ENCODE measurements around the gene ARPP21.

- TF ChIP-seq, protein P1, sequence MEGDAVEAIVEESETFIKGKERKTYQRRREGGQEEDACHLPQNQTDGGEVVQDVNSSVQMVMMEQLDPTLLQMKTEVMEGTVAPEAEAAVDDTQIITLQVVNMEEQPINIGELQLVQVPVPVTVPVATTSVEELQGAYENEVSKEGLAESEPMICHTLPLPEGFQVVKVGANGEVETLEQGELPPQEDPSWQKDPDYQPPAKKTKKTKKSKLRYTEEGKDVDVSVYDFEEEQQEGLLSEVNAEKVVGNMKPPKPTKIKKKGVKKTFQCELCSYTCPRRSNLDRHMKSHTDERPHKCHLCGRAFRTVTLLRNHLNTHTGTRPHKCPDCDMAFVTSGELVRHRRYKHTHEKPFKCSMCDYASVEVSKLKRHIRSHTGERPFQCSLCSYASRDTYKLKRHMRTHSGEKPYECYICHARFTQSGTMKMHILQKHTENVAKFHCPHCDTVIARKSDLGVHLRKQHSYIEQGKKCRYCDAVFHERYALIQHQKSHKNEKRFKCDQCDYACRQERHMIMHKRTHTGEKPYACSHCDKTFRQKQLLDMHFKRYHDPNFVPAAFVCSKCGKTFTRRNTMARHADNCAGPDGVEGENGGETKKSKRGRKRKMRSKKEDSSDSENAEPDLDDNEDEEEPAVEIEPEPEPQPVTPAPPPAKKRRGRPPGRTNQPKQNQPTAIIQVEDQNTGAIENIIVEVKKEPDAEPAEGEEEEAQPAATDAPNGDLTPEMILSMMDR (IDR thresholded peaks at IDR 0.05) = no peak
- no peak for TF ChIP-seq POLR2A (IDR thresholded peaks at IDR 0.05; ENCODE audit: low read depth)
- TF ChIP-seq POLR2AphosphoS5 (IDR thresholded peaks at IDR 0.05) = no peak
Observed at GRCh38 chr3:35721628-35722027, 82.3 kb downstream of the ARPP21 start.
